Stomach smooth muscle (tissue), 2 donors: ENCODE measurements around the gene NBAS.

Experiments
- H3K27ac ChIP-seq: one replicate; pipeline ENCODE4 v1.7.0; 2013; ENCODE audit warnings: mild to moderate bottlenecking, low read length, inconsistent platforms
- H3K27me3 ChIP-seq, 2 donors: one replicate each; pipeline ENCODE4 v1.7.0; 2013; ENCODE audit warnings: low read length in 2 of 2; ENCODE audit not compliant: insufficient read depth in 2 of 2, control insufficient read depth in 1 of 2
- H3K36me3 ChIP-seq, 2 donors: one replicate each; pipeline ENCODE4 v1.7.0; 2013; ENCODE audit warnings: low read length in 2 of 2; ENCODE audit not compliant: control insufficient read depth in 2 of 2, insufficient read depth in 2 of 2
- H3K4me1 ChIP-seq: one replicate; pipeline ENCODE4 v1.7.0; 2013; ENCODE audit warnings: low read length; ENCODE audit not compliant: control insufficient read depth, insufficient read depth
- H3K4me3 ChIP-seq, 2 donors: one replicate each; pipeline ENCODE4 v1.7.0; 2013; ENCODE audit warnings: low read length in 2 of 2
- H3K9ac ChIP-seq, 2 donors: one replicate each; pipeline ENCODE4 v1.7.0; 2013; ENCODE audit warnings: low read length in 2 of 2, mild to moderate bottlenecking in 1 of 2
- H3K9me3 ChIP-seq, 2 donors: one replicate each; pipeline ENCODE4 v1.7.0; 2013; ENCODE audit warnings: low read length in 2 of 2; ENCODE audit not compliant: control insufficient read depth in 2 of 2
- donor health status: healthy.
- donor health status: Pancreatic carcinoma.

The NBAS gene

GRCh38 chr2:15588329-15588919 is 27.3 kb upstream of the NBAS start:
- H3K27me3 ChIP-seq = no peaks in the 10 kb centered on the region
- H3K4me3 ChIP-seq = no peak overlapping the region
- no peak overlapping the region for H3K27ac ChIP-seq
- no peaks in the 10 kb centered on the region for H3K9me3 ChIP-seq
- H3K36me3 ChIP-seq = no peaks in the 10 kb centered on the region
- peaks cover 10% of the 10 kb centered on the region for H3K4me1 ChIP-seq
- H3K9ac ChIP-seq = no peak overlapping the region

DNA sequence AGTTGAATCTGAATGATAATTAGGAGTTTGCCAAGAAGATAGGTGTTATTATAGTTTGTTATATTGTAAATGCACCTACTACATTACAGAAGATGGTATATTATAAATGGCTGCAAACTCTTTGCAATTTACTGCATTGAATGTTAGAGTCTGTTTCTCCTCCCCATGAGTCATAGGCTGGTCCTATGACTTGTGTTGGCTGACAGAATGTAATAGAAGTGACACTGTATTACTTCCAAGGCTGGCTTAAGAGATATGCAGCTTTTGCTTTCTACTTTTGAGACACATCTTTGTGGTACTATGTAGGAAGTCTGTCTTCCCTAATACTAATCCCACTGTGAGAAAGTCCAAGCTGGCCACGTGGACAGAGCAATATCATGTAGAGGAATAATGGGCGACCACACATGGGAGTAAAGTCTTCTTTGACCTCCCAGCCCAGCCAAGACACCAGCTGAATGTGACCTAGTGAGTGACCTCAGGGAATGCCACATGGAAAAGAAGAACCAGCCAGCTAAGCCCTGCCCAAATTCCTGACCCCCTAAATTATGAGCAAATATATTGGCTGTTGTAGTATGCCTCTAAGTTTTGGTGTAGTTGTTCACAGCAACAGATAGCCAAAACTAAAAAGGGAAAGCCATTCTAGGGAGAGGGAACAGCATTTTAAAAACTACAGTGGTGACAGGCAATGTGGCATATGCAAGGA is 23.8 kb upstream of the NBAS start:
- H3K4me3 ChIP-seq = no peak overlapping the region
- no peaks in the 10 kb centered on the region for H3K9me3 ChIP-seq
- no peak overlapping the region for H3K27ac ChIP-seq
- H3K4me1 ChIP-seq = no peaks in the 10 kb centered on the region
- no peaks in the 10 kb centered on the region for H3K27me3 ChIP-seq
- H3K36me3 ChIP-seq = no peaks in the 10 kb centered on the region
- H3K9ac ChIP-seq = no peak overlapping the region

DNA sequence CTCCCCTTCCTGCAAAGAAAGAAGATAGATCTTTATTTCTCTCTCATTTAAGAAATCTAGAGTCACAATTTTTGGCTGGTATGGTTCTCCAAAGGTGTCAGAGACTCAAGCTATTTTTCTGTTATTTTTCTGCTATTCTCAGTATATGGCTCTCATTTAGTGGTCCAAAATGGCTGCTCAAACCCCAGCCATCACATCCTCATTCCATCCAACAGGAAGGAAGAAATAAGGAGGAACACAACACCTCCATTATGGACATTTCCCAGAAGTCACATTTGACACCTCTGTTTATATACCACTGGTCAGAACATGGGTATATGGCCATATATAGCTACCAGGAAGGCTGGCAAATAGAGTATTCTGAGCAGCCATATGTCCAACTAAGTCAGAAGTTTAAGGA is 23.2 kb upstream of the NBAS start:
- Histone ChIP-seq H3K4me3 (no peak overlapping the region), H3K4me1 (no peaks in the 10 kb centered on the region), H3K9me3 (no peaks in the 10 kb centered on the region), H3K9ac (no peak overlapping the region), H3K27me3 (no peaks in the 10 kb centered on the region), H3K36me3 (no peaks in the 10 kb centered on the region), H3K27ac (no peak overlapping the region)

GRCh38 chr2:15583826-15584225 is 22.7 kb upstream of the NBAS start:
- H3K9me3 ChIP-seq = no peaks in the 10 kb centered on the region
- no peak overlapping the region for H3K9ac ChIP-seq
- H3K27ac ChIP-seq = no peak overlapping the region
- H3K27me3 ChIP-seq = no peaks in the 10 kb centered on the region
- H3K4me3 ChIP-seq = no peak overlapping the region
- H3K4me1 ChIP-seq = no peaks in the 10 kb centered on the region
- H3K36me3 ChIP-seq = no peaks in the 10 kb centered on the region

- Histone ChIP-seq H3K9me3 (no peaks in the 10 kb centered on the region), H3K4me1 (no peaks in the 10 kb centered on the region), H3K4me3 (no peak overlapping the region), H3K9ac (no peak overlapping the region), H3K27me3 (no peaks in the 10 kb centered on the region), H3K36me3 (no peaks in the 10 kb centered on the region), H3K27ac (no peak overlapping the region)
These were observed 21.7 kb upstream of the NBAS start for GRCh38 chr2:15582710-15583357.

GRCh38 chr2:15580451-15580850 is 19.3 kb upstream of the NBAS start:
- no peaks in the 10 kb centered on the region for H3K36me3 ChIP-seq
- H3K4me1 ChIP-seq = no peaks in the 10 kb centered on the region
- H3K4me3 ChIP-seq = no peak overlapping the region
- no peak overlapping the region for H3K27ac ChIP-seq
- no peak overlapping the region for H3K9ac ChIP-seq
- no peaks in the 10 kb centered on the region for H3K27me3 ChIP-seq
- no peaks in the 10 kb centered on the region for H3K9me3 ChIP-seq

DNA sequence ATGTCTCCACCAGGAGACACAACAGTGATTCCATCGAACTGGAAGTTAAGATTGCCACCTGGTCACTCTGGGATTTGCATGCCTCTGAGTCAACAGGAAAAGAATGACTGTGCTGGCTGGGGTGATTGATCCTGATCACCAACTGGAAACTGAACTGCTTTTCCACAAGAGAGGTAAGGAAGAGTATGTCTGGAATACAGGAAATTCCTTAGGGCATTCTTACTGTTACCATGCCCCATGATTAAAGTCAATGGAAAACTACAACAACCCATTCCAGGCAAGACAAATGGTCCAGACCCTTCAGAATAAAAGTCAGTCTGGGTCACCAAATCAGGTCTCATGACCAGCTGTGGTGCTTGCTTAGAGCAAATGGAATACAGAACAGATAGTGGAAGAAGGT is 18.5 kb upstream of the NBAS start:
- Histone ChIP-seq H3K27me3 (no peaks in the 10 kb centered on the region), H3K9me3 (no peaks in the 10 kb centered on the region), H3K9ac (no peak overlapping the region), H3K36me3 (no peaks in the 10 kb centered on the region), H3K27ac (no peak overlapping the region), H3K4me3 (no peak overlapping the region), H3K4me1 (no peaks in the 10 kb centered on the region)

DNA sequence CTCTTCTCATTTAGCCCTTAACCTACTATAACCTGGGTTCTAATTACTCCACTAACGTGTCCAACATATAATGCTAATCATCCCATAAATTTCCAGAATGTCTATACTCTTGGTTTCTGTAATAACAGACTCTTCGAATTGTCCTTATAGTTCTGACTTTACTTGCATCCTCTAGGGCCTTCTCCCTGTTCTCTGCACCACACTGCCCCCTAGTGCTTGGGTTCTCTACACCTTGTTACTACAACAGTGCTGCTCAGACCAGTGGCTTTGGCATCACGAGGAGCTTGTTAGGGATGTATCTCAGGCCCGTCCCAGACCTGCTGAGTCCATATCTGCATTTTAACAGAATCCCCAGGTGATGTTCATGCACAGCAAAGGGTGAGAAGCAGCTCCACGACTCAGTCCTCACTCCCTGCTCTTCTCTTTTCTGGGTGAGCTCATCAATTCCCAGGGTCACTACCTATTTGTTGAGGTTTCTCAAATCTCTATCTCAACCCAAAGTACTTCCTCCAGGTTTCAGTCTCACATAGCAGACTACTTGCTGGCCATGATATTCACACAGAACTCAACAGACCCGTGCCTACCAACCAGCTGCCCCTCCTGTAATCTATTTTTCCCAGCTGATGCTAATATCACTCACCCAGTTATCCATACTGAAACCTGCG is 16.1 kb upstream of the NBAS start:
- Histone ChIP-seq H3K4me1 (no peaks in the 10 kb centered on the region), H3K9ac (no peak overlapping the region), H3K4me3 (no peak overlapping the region), H3K27me3 (no peaks in the 10 kb centered on the region), H3K36me3 (no peaks in the 10 kb centered on the region), H3K9me3 (no peaks in the 10 kb centered on the region), H3K27ac (no peak overlapping the region)

DNA sequence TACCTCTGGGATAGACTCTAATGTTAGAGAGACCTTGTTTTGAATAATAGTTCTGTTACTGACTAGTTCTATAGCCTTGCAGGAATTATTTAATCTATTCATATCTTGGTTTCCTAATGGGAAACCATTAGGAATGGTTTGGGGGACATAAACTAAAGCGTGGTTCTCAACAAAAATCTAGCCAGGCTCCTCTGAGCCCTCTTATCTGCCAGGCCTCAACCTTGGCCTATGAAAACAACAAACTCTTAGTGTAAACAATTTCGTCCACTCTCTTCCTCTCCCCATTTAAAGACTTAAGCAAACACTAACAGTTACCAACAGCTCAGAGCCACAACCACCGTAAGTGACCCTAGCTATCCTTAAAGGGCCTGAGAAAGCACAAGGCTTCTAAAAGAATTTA is 10.6 kb upstream of the NBAS start:
- H3K36me3 ChIP-seq = no peaks in the 10 kb centered on the region
- H3K27me3 ChIP-seq = no peaks in the 10 kb centered on the region
- H3K9me3 ChIP-seq = no peaks in the 10 kb centered on the region
- no peak overlapping the region for H3K9ac ChIP-seq
- H3K27ac ChIP-seq = no peak overlapping the region
- H3K4me3 ChIP-seq = no peak overlapping the region
- H3K4me1 ChIP-seq = no peaks in the 10 kb centered on the region

GRCh38 chr2:15570104-15570503 is 9.0 kb upstream of the NBAS start:
- no peaks in the 10 kb centered on the region for H3K36me3 ChIP-seq
- no peak overlapping the region for H3K4me3 ChIP-seq
- no peak overlapping the region for H3K27ac ChIP-seq
- H3K9me3 ChIP-seq = no peaks in the 10 kb centered on the region
- H3K27me3 ChIP-seq = no peaks in the 10 kb centered on the region
- H3K9ac ChIP-seq = no peak overlapping the region
- no peaks in the 10 kb centered on the region for H3K4me1 ChIP-seq

GRCh38 chr2:15568874-15569273 is 7.7 kb upstream of the NBAS start:
- H3K27me3 ChIP-seq = no peaks in the 10 kb centered on the region
- H3K36me3 ChIP-seq = no peaks in the 10 kb centered on the region

More at GRCh38 chr2:15568874-15569273, 7.7 kb upstream of the NBAS start:
- Histone ChIP-seq H3K4me1 (no peaks in the 10 kb centered on the region), H3K9me3 (no peaks in the 10 kb centered on the region), H3K9ac (no peak overlapping the region), H3K27ac (no peak overlapping the region), H3K4me3 (no peak overlapping the region)
